Measurements from ENCODE around the gene BEND3. TPM values are rescaled to one million over a fixed set of nuclear protein-coding genes. Genes with fewer than 3 reads are reported as not detected.

The BEND3 gene
- total and polyA plus RNA-seq, 2 experiments from 2014 or later = 9.2 to 33.7 TPM

GRCh38 chr6:107068691-107069630 is 46.4 kb downstream of the BEND3 start:
- H3K27ac Mint-ChIP-seq = no peak overlapping the region
- no peak for ATAC-seq
- H3K9me3 Mint-ChIP-seq = no peaks in the 10 kb centered on the region
- 0 out of 2 replicates have a peak, but pooled peaks cover 11% of the 10 kb centered on the region for H3F3A ChIP-seq (replicated peaks; ENCODE audit: low read depth)
- no peak overlapping the region for H3K4me3 ChIP-seq
- no peak for DNase-seq (ENCODE audit: low spot score)
- no peaks in the 10 kb centered on the region for H4K20me1 ChIP-seq (replicated peaks; ENCODE audit: insufficient read depth)
- H3K36me3 ChIP-seq (ENCODE audit: insufficient read depth) = no peaks in the 10 kb centered on the region
- H3K4me1 Mint-ChIP-seq = peaks cover 34% of the 10 kb centered on the region
- H3K27me3 Mint-ChIP-seq (ENCODE audit: insufficient read depth, low read depth, poor library complexity) = peaks cover 7% of the 10 kb centered on the region
- H3K9me2 ChIP-seq (ENCODE audit: insufficient read depth) = no peaks in the 10 kb centered on the region
- H2AFZ ChIP-seq = no peak overlapping the region
- peaks cover 58% of the 10 kb centered on the region for H3K36me3 Mint-ChIP-seq (ENCODE audit: low read depth)
- no peak overlapping the region for H3K27ac ChIP-seq (ENCODE audit: low read depth)
- H3K79me2 ChIP-seq (replicated peaks; ENCODE audit: insufficient read depth) = no peaks in the 10 kb centered on the region
- H3K4me2 ChIP-seq = no peak overlapping the region
- peaks cover 11% of the 10 kb centered on the region for H3K4me1 ChIP-seq (ENCODE audit: insufficient read depth)
- no peak overlapping the region for H3K4me3 Mint-ChIP-seq
- TF ChIP-seq STAT1 (IDR thresholded peaks at IDR 0.05; ENCODE audit: unreplicated experiment) (no peak), NANOG (IDR thresholded peaks at IDR 0.05; ENCODE audit: borderline replicate concordance) (no peak), EZH2phosphoT487 (IDR thresholded peaks at IDR 0.05; ENCODE audit: unreplicated experiment) (no peak), CTCF (conservative IDR thresholded peaks at IDR 0.05; ENCODE audit: low read depth in 2 of 2) (no peak), CREB1 (CRISPR knock-in tag; IDR thresholded peaks at IDR 0.05; ENCODE audit: low read depth) (no peak), ZNF114 (CRISPR knock-in tag; IDR thresholded peaks at IDR 0.05) (no peak), JUNB (IDR thresholded peaks at IDR 0.05; ENCODE audit: unreplicated experiment) (no peak), ETS1 (IDR thresholded peaks at IDR 0.05) (no peak), EZH2 (IDR thresholded peaks at IDR 0.05; ENCODE audit: low read depth, unreplicated experiment) (no peak), ZNF331 (CRISPR knock-in tag; IDR thresholded peaks at IDR 0.05; ENCODE audit: low read depth) (no peak), POLR2AphosphoS5 (IDR thresholded peaks at IDR 0.05; ENCODE audit: low read depth) (no peak)
- TF ChIP-seq, protein P1, sequence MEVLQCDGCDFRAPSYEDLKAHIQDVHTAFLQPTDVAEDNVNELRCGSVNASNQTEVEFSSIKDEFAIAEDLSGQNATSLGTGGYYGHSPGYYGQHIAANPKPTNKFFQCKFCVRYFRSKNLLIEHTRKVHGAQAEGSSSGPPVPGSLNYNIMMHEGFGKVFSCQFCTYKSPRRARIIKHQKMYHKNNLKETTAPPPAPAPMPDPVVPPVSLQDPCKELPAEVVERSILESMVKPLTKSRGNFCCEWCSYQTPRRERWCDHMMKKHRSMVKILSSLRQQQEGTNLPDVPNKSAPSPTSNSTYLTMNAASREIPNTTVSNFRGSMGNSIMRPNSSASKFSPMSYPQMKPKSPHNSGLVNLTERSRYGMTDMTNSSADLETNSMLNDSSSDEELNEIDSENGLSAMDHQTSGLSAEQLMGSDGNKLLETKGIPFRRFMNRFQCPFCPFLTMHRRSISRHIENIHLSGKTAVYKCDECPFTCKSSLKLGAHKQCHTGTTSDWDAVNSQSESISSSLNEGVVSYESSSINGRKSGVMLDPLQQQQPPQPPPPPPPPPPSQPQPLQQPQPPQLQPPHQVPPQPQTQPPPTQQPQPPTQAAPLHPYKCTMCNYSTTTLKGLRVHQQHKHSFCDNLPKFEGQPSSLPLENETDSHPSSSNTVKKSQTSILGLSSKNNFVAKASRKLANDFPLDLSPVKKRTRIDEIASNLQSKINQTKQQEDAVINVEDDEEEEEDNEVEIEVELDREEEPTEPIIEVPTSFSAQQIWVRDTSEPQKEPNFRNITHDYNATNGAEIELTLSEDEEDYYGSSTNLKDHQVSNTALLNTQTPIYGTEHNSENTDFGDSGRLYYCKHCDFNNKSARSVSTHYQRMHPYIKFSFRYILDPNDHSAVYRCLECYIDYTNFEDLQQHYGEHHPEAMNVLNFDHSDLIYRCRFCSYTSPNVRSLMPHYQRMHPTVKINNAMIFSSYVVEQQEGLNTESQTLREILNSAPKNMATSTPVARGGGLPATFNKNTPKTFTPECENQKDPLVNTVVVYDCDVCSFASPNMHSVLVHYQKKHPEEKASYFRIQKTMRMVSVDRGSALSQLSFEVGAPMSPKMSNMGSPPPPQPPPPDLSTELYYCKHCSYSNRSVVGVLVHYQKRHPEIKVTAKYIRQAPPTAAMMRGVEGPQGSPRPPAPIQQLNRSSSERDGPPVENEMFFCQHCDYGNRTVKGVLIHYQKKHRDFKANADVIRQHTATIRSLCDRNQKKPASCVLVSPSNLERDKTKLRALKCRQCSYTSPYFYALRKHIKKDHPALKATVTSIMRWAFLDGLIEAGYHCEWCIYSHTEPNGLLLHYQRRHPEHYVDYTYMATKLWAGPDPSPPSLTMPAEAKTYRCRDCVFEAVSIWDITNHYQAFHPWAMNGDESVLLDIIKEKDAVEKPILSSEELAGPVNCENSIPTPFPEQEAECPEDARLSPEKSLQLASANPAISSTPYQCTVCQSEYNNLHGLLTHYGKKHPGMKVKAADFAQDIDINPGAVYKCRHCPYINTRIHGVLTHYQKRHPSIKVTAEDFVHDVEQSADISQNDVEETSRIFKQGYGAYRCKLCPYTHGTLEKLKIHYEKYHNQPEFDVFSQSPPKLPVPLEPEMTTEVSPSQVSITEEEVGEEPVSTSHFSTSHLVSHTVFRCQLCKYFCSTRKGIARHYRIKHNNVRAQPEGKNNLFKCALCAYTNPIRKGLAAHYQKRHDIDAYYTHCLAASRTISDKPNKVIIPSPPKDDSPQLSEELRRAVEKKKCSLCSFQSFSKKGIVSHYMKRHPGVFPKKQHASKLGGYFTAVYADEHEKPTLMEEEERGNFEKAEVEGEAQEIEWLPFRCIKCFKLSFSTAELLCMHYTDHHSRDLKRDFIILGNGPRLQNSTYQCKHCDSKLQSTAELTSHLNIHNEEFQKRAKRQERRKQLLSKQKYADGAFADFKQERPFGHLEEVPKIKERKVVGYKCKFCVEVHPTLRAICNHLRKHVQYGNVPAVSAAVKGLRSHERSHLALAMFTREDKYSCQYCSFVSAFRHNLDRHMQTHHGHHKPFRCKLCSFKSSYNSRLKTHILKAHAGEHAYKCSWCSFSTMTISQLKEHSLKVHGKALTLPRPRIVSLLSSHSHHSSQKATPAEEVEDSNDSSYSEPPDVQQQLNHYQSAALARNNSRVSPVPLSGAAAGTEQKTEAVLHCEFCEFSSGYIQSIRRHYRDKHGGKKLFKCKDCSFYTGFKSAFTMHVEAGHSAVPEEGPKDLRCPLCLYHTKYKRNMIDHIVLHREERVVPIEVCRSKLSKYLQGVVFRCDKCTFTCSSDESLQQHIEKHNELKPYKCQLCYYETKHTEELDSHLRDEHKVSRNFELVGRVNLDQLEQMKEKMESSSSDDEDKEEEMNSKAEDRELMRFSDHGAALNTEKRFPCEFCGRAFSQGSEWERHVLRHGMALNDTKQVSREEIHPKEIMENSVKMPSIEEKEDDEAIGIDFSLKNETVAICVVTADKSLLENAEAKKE (CRISPR knock-in tag; IDR thresholded peaks at IDR 0.05) = no peak
- TF ChIP-seq, protein P2, sequence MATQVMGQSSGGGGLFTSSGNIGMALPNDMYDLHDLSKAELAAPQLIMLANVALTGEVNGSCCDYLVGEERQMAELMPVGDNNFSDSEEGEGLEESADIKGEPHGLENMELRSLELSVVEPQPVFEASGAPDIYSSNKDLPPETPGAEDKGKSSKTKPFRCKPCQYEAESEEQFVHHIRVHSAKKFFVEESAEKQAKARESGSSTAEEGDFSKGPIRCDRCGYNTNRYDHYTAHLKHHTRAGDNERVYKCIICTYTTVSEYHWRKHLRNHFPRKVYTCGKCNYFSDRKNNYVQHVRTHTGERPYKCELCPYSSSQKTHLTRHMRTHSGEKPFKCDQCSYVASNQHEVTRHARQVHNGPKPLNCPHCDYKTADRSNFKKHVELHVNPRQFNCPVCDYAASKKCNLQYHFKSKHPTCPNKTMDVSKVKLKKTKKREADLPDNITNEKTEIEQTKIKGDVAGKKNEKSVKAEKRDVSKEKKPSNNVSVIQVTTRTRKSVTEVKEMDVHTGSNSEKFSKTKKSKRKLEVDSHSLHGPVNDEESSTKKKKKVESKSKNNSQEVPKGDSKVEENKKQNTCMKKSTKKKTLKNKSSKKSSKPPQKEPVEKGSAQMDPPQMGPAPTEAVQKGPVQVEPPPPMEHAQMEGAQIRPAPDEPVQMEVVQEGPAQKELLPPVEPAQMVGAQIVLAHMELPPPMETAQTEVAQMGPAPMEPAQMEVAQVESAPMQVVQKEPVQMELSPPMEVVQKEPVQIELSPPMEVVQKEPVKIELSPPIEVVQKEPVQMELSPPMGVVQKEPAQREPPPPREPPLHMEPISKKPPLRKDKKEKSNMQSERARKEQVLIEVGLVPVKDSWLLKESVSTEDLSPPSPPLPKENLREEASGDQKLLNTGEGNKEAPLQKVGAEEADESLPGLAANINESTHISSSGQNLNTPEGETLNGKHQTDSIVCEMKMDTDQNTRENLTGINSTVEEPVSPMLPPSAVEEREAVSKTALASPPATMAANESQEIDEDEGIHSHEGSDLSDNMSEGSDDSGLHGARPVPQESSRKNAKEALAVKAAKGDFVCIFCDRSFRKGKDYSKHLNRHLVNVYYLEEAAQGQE (IDR thresholded peaks at IDR 0.05; ENCODE audit: unreplicated experiment) = no peak
- H3K27me3 ChIP-seq (ENCODE audit: insufficient read depth) = no peaks in the 10 kb centered on the region

All from GM23338 (cell line).